ENCODE measurements around the gene NCOA1. TPM values are rescaled to one million over a fixed set of nuclear protein-coding genes. Genes with fewer than 3 reads are reported as not detected.

The NCOA1 gene
- total and polyA plus RNA-seq, 7 experiments from 2014 or later, result 13.2 to 72.8 (median 43.0) TPM

- ATAC-seq (peak; percentile 79), DNase-seq (no peak)
- Histone ChIP-seq H3K4me1 (ENCODE audit: control insufficient read depth in 2 of 2, insufficient read depth in 2 of 2, low read length in 2 of 2) (peaks cover 0 to 10% of the 10 kb centered on the region in 2 donors), H3K27me3 (ENCODE audit: control insufficient read depth in 2 of 2, insufficient read depth in 2 of 2, low read length in 2 of 2) (no peaks in the 10 kb centered on the region), H3K4me3 (ENCODE audit: low read length) (no peak overlapping the region), H3K9me3 (ENCODE audit: control insufficient read depth in 2 of 3, low read length in 3 of 3) (no peaks in the 10 kb centered on the region), H3K27ac (ENCODE audit: low read depth, low read length) (no peak overlapping the region), H3K36me3 (ENCODE audit: control insufficient read depth in 2 of 3, insufficient read depth in 3 of 3, low read length in 3 of 3) (peaks cover 0 to 9% (median 0%) of the 10 kb centered on the region in 3 experiments)
- Mint-ChIP-seq H3K4me1 (peaks cover 0 to 34% (median 21%) of the 10 kb centered on the region in 7 donors), H3K27ac (no peak overlapping the region), H3K36me3 (peaks cover 1 to 36% (median 11%) of the 10 kb centered on the region in 5 donors), H3K9me3 (no peaks in the 10 kb centered on the region), H3K27me3 (no peaks in the 10 kb centered on the region), H3K4me3 (no peak overlapping the region)
- intact Hi-C loops (cut with micrococcal nuclease), result no loop called here
- ChIA-PET CTCF (no interaction called here), POLR2A (no interaction called here)
Measured at GRCh38 chr2:24739354-24740025, 248.4 kb downstream of the NCOA1 start.

DNA sequence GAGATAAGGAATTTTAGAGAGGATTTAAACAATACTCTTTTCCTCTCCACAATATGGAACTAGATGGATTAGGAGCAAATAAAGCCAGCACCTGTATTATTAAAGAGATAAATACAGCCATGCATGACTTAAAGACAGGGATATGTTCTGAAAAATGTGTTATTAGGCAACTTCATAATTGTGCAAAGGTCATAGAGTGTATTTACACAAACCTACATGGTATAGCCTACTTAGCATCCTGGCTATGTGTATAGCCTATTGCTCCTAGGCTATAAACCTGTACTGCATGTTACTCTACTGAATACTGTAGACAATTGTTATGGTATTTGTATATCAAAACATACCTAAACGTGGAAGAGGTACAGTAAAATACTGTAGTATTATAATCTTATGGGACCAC is 249.1 kb downstream of the NCOA1 start:
- H3K4me3 Mint-ChIP-seq, result no peak overlapping the region
- ChIA-PET CTCF (no interaction called here), POLR2A (no interaction called here)
- no peaks in the 10 kb centered on the region for H3K27me3 Mint-ChIP-seq
- Histone ChIP-seq H3K4me3 (ENCODE audit: low read length) (no peak overlapping the region), H3K4me1 (ENCODE audit: control insufficient read depth in 2 of 2, insufficient read depth in 2 of 2, low read length in 2 of 2) (peaks cover 0 to 10% of the 10 kb centered on the region in 2 donors), H3K36me3 (ENCODE audit: control insufficient read depth in 2 of 3, insufficient read depth in 3 of 3, low read length in 3 of 3) (peaks cover 0 to 9% (median 0%) of the 10 kb centered on the region in 3 experiments), H3K27me3 (ENCODE audit: control insufficient read depth in 2 of 2, insufficient read depth in 2 of 2, low read length in 2 of 2) (no peaks in the 10 kb centered on the region), H3K27ac (ENCODE audit: low read depth, low read length) (no peak overlapping the region), H3K9me3 (ENCODE audit: control insufficient read depth in 2 of 3, low read length in 3 of 3) (no peaks in the 10 kb centered on the region)
- ATAC-seq (no peak), DNase-seq (no peak)
- peaks cover 0 to 37% (median 21%) of the 10 kb centered on the region in 7 donors for H3K4me1 Mint-ChIP-seq
- H3K36me3 Mint-ChIP-seq, result peaks cover 1 to 31% (median 11%) of the 10 kb centered on the region in 5 donors
- H3K27ac Mint-ChIP-seq, result peak overlapping the region in 1 of 9 donors; percentile 16
- no peaks in the 10 kb centered on the region for H3K9me3 Mint-ChIP-seq
- intact Hi-C loops (cut with micrococcal nuclease), result no loop called here

- Histone ChIP-seq H3K27ac (ENCODE audit: low read depth, low read length) (no peak overlapping the region), H3K4me1 (ENCODE audit: control insufficient read depth in 2 of 2, insufficient read depth in 2 of 2, low read length in 2 of 2) (peaks cover 0 to 16% of the 10 kb centered on the region in 2 donors), H3K27me3 (ENCODE audit: control insufficient read depth in 2 of 2, insufficient read depth in 2 of 2, low read length in 2 of 2) (no peaks in the 10 kb centered on the region), H3K9me3 (ENCODE audit: control insufficient read depth in 2 of 3, low read length in 3 of 3) (no peaks in the 10 kb centered on the region), H3K36me3 (ENCODE audit: control insufficient read depth in 2 of 3, insufficient read depth in 3 of 3, low read length in 3 of 3) (peaks cover 0 to 12% (median 0%) of the 10 kb centered on the region in 3 experiments), H3K4me3 (ENCODE audit: low read length) (no peak overlapping the region)
- peak overlapping the region in 2 of 9 donors; percentile 27 to 71 for H3K27ac Mint-ChIP-seq
- DNase-seq (no peak), ATAC-seq (no peak)
- ChIA-PET CTCF (no interaction called here), POLR2A (no interaction called here)
- peaks cover 0 to 42% (median 21%) of the 10 kb centered on the region in 7 donors for H3K4me1 Mint-ChIP-seq
- H3K27me3 Mint-ChIP-seq, result no peaks in the 10 kb centered on the region
- intact Hi-C loops (cut with micrococcal nuclease), result no loop called here
- H3K4me3 Mint-ChIP-seq, result no peak overlapping the region
- peaks cover 5 to 39% (median 11%) of the 10 kb centered on the region in 5 donors for H3K36me3 Mint-ChIP-seq
- no peaks in the 10 kb centered on the region for H3K9me3 Mint-ChIP-seq
Measured at GRCh38 chr2:24742730-24743129, 251.7 kb downstream of the NCOA1 start.

GRCh38 chr2:24743924-24744323 is 252.9 kb downstream of the NCOA1 start:
- DNase-seq, result no peak
- Mint-ChIP-seq H3K4me1 (peaks cover 0 to 42% (median 21%) of the 10 kb centered on the region in 7 donors), H3K27me3 (no peaks in the 10 kb centered on the region), H3K36me3 (peaks cover 5 to 38% (median 11%) of the 10 kb centered on the region in 5 donors), H3K9me3 (no peaks in the 10 kb centered on the region), H3K4me3 (no peak overlapping the region), H3K27ac (peak overlapping the region in 1 of 9 donors; percentile 34)
- ChIA-PET CTCF (interaction anchor here (0.5 to 0.6 kb wide), 2 partner anchors 16 to 22 kb away, joined by 3 to 4 read pairs; no protein-coding TSS in a partner anchor), POLR2A (no interaction called here)
- Histone ChIP-seq H3K4me3 (ENCODE audit: low read length) (no peak overlapping the region), H3K27ac (ENCODE audit: low read depth, low read length) (no peak overlapping the region), H3K36me3 (ENCODE audit: control insufficient read depth in 2 of 3, insufficient read depth in 3 of 3, low read length in 3 of 3) (peaks cover 0 to 12% (median 0%) of the 10 kb centered on the region in 3 experiments), H3K27me3 (ENCODE audit: control insufficient read depth in 2 of 2, insufficient read depth in 2 of 2, low read length in 2 of 2) (no peaks in the 10 kb centered on the region), H3K9me3 (ENCODE audit: control insufficient read depth in 2 of 3, low read length in 3 of 3) (no peaks in the 10 kb centered on the region), H3K4me1 (ENCODE audit: control insufficient read depth in 2 of 2, insufficient read depth in 2 of 2, low read length in 2 of 2) (peaks cover 0 to 16% of the 10 kb centered on the region in 2 donors)
- ATAC-seq, result peak; percentile 40
- intact Hi-C loops (cut with micrococcal nuclease), result no loop called here

GRCh38 chr2:24744356-24744755 is 253.3 kb downstream of the NCOA1 start:
- Histone ChIP-seq H3K36me3 (ENCODE audit: control insufficient read depth in 2 of 3, insufficient read depth in 3 of 3, low read length in 3 of 3) (peaks cover 0 to 12% (median 0%) of the 10 kb centered on the region in 3 experiments), H3K27me3 (ENCODE audit: control insufficient read depth in 2 of 2, insufficient read depth in 2 of 2, low read length in 2 of 2) (no peaks in the 10 kb centered on the region), H3K9me3 (ENCODE audit: control insufficient read depth in 2 of 3, low read length in 3 of 3) (no peaks in the 10 kb centered on the region), H3K4me1 (ENCODE audit: control insufficient read depth in 2 of 2, insufficient read depth in 2 of 2, low read length in 2 of 2) (peaks cover 0 to 16% of the 10 kb centered on the region in 2 donors), H3K27ac (ENCODE audit: low read depth, low read length) (no peak overlapping the region), H3K4me3 (ENCODE audit: low read length) (no peak overlapping the region)
- POLR2A ChIA-PET, result no interaction called here
- Mint-ChIP-seq H3K4me1 (peaks cover 0 to 42% (median 21%) of the 10 kb centered on the region in 7 donors), H3K36me3 (peaks cover 5 to 37% (median 11%) of the 10 kb centered on the region in 5 donors), H3K4me3 (no peak overlapping the region), H3K27me3 (no peaks in the 10 kb centered on the region), H3K27ac (no peak overlapping the region), H3K9me3 (no peaks in the 10 kb centered on the region)
- CTCF ChIA-PET, result interaction anchor here (0.6 kb wide), 1 partner anchor 15 kb away, joined by 4 read pairs; no protein-coding TSS in a partner anchor
- DNase-seq (no peak), ATAC-seq (no peak)
- intact Hi-C loops (cut with micrococcal nuclease), result no loop called here

DNA sequence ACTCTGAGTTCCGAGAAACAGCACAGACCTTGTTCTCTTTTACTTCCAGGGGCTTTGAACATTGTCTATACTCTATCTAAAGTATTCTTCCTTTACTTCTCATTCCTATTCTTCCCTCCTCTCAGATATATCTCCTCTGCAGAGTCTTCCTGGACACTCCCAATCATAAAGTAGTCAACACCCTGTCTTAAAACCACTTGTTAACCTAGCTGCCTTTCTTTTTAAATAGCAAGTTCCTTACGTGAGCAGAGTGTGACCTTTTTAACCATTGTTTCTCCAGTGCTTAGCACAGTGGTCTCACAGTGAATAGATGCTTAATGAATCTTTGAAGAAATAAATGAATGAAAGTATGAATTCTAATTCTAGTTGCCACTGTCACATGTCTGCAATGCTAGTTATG is 254.8 kb downstream of the NCOA1 start:
- peaks cover 0 to 12% (median 0%) of the 10 kb centered on the region in 3 experiments for H3K36me3 ChIP-seq (ENCODE audit: control insufficient read depth in 2 of 3, insufficient read depth in 3 of 3, low read length in 3 of 3)
- H3K9me3 Mint-ChIP-seq, result no peaks in the 10 kb centered on the region
- H3K9me3 ChIP-seq (ENCODE audit: control insufficient read depth in 2 of 3, low read length in 3 of 3), result no peaks in the 10 kb centered on the region
- ChIA-PET POLR2A (no interaction called here), CTCF (no interaction called here)
- H3K36me3 Mint-ChIP-seq, result peaks cover 4 to 37% (median 16%) of the 10 kb centered on the region in 5 donors
- H3K4me1 Mint-ChIP-seq, result peaks cover 0 to 37% (median 23%) of the 10 kb centered on the region in 7 donors
- no peak overlapping the region for H3K4me3 ChIP-seq (ENCODE audit: low read length)
- intact Hi-C loops (cut with micrococcal nuclease), result no loop called here
- DNase-seq (no peak), ATAC-seq (peak; percentile 64)
- H3K27ac ChIP-seq (ENCODE audit: low read depth, low read length), result no peak overlapping the region
- peak overlapping the region in 1 of 10 donors; percentile 1 for H3K4me3 Mint-ChIP-seq
- H3K27me3 ChIP-seq (ENCODE audit: control insufficient read depth in 2 of 2, insufficient read depth in 2 of 2, low read length in 2 of 2), result no peaks in the 10 kb centered on the region
- H3K27ac Mint-ChIP-seq, result peak overlapping the region in 3 of 9 donors; percentile 4 to 30 (median 4)
- H3K27me3 Mint-ChIP-seq, result no peaks in the 10 kb centered on the region
- H3K4me1 ChIP-seq (ENCODE audit: control insufficient read depth in 2 of 2, insufficient read depth in 2 of 2, low read length in 2 of 2), result peaks cover 0 to 6% of the 10 kb centered on the region in 2 donors

Data from naive thymus-derived CD4-positive, alpha-beta T cell (primary cell).